K562 (cell line): ENCODE results near the gene RNF31. TPM values are rescaled to one million over a fixed set of nuclear protein-coding genes. Genes with fewer than 3 reads are reported as not detected.

ENCODE experiments used
- BHLHE40 ChIP-seq: IDR thresholded peaks from 2 replicates; pipeline ENCODE4 v1.6.1; 2011; ENCODE audit warnings: low read length, improper control_type of control experiment
- CSDE1 ChIP-seq, 2 experiments: fragments of 450-650 bp; IDR thresholded peaks; 2 replicates each; pipeline ENCODE4 v1.6.1; 2016; ENCODE audit warnings: mild to moderate bottlenecking in 1 of 2
- HDAC2 ChIP-seq: fragments of 450-650 bp; IDR thresholded peaks from 2 replicates; pipeline ENCODE4 v1.6.1; 2016; ENCODE audit warnings: mild to moderate bottlenecking
- KAT7 ChIP-seq: sonication (generic); formaldehyde crosslinking; IDR thresholded peaks from 2 replicates; pipeline ENCODE4 v1.8.0; 2022; ENCODE audit warnings: missing genetic modification reagents, mild to moderate bottlenecking, borderline replicate concordance
- MEIS2 ChIP-seq: fragments of 450-650 bp; IDR thresholded peaks from 2 replicates; pipeline ENCODE4 v1.6.1; 2014; ENCODE audit warnings: mild to moderate bottlenecking; ENCODE audit not compliant: partially characterized antibody
- NEUROD1 ChIP-seq: fragments of 150-350 bp; IDR thresholded peaks from 2 replicates; pipeline ENCODE4 v1.6.1; 2014; ENCODE audit warnings: borderline replicate concordance, low read length, low read depth; ENCODE audit not compliant: partially characterized antibody
- NR2C2 ChIP-seq, 2 experiments: fragments of 200-800 bp in 1 of 2; sonication (Bioruptor generic) in 1 of 2; sonication (generic) in 1 of 2; formaldehyde crosslinking in 1 of 2; IDR thresholded peaks; 2 replicates each; pipeline versions ENCODE4 v1.6.1 to v1.8.0; 2016 to 2022; ENCODE audit warnings: mild to moderate bottlenecking in 1 of 2, missing compliant biosample characterization in 1 of 2, missing genetic modification characterization in 1 of 2, missing genetic modification reagents in 1 of 2
- NRF1 ChIP-seq, 2 experiments: fragments of 450-650 bp; IDR thresholded peaks in 1 of 2; conservative IDR thresholded peaks in 1 of 2; 2 replicates each; pipeline ENCODE4 v1.6.1; 2014; ENCODE audit warnings: mild to moderate bottlenecking in 2 of 2
- POLR3A ChIP-seq: IDR thresholded peaks from 2 replicates; pipeline ENCODE4 v1.6.1; 2011; ENCODE audit warnings: borderline replicate concordance, mild to moderate bottlenecking, moderate library complexity; ENCODE audit not compliant: insufficient read length, insufficient read depth; ENCODE audit errors: extremely low read depth
- PPARD ChIP-seq: fragments of 250-450 bp; sonication (Bioruptor Pico); IDR thresholded peaks from 2 replicates; pipeline ENCODE4 v1.8.0; 2022; ENCODE audit warnings: inconsistent platforms, mild to moderate bottlenecking, moderate library complexity
- PTTG1 ChIP-seq: fragments of 450-650 bp; IDR thresholded peaks from 2 replicates; pipeline ENCODE4 v1.6.1; 2016; ENCODE audit warnings: low read depth, mild to moderate bottlenecking, missing genetic modification characterization, missing compliant biosample characterization
- RBBP5 ChIP-seq: fragments of 200-600 bp; sonication (generic); IDR thresholded peaks from 2 replicates; pipeline ENCODE4 v1.6.1; 2012; ENCODE audit warnings: borderline replicate concordance, mild to moderate bottlenecking, low read length, control low read depth, inconsistent platforms; ENCODE audit not compliant: insufficient read depth, poor library complexity, severe bottlenecking
- RNF2 ChIP-seq: sonication (generic); IDR thresholded peaks from 2 replicates; pipeline ENCODE4 v1.6.1; 2016
- TAF1 ChIP-seq: IDR thresholded peaks from 2 replicates; pipeline ENCODE4 v1.6.1; 2011; ENCODE audit warnings: mild to moderate bottlenecking, low read length, moderate library complexity; ENCODE audit not compliant: insufficient read depth, control insufficient read depth, severe bottlenecking; ENCODE audit errors: extremely low read depth
- TAF9B ChIP-seq: fragments of 450-650 bp; IDR thresholded peaks from 2 replicates; pipeline ENCODE4 v1.6.1; 2018; ENCODE audit warnings: mild to moderate bottlenecking; ENCODE audit not compliant: partially characterized antibody
- ZBTB17 ChIP-seq: fragments of 450-650 bp; formaldehyde crosslinking; IDR thresholded peaks from 2 replicates; pipeline ENCODE4 v1.4.0; 2020; ENCODE audit warnings: mild to moderate bottlenecking
- polyA plus RNA-seq, 8 experiments: library from polyadenylated mRNA; depleted of rRNA in 4 of 8; stranded (reverse) in 5 of 8; unstranded in 3 of 8; fragments of >200 nt; fragmentation: Nextera tagmentation in 2 of 8; fragmentation: Illumina TruSeq in 1 of 8; extraction: Ambion mirVana in 2 of 8; extraction: Trizol in 1 of 8; gene quantifications; 2 replicates each; pipeline versions ENCODE4 v1.2.1 to v1.2.3, GENCODE V29; 2011 to 2014; ENCODE audit warnings: inconsistent platforms in 1 of 8, missing spikeins in 1 of 8
- total RNA-seq, 7 experiments: library from RNA; depleted of rRNA in 6 of 7; stranded (reverse); fragments of >200 nt in 6 of 7; fragmentation: Illumina TruSeq in 2 of 7; extraction: Trizol in 2 of 7; gene quantifications; 2 replicates each; pipeline versions ENCODE4 v1.2.1 to v1.2.3, GENCODE V29; 2011 to 2021; ENCODE audit warnings: low replicate concordance in 1 of 7
- TF ChIP-seq, protein P1 (sequence below), 2 experiments: fragments of 200-800 bp in 1 of 2; sonication (Bioruptor generic) in 1 of 2; sonication (generic) in 1 of 2; formaldehyde crosslinking in 1 of 2; IDR thresholded peaks in 1 of 2; conservative IDR thresholded peaks in 1 of 2; 2 replicates each; pipeline versions ENCODE4 v1.5.0 to v1.6.1; 2016 to 2020; ENCODE audit warnings: missing compliant biosample characterization in 1 of 2, missing genetic modification characterization in 1 of 2, missing genetic modification reagents in 1 of 2
- TF ChIP-seq, protein P2 (sequence below), 3 experiments: fragments of 200-800 bp in 1 of 3; sonication (Bioruptor generic) in 1 of 3; sonication (generic) in 1 of 3; formaldehyde crosslinking in 1 of 3; IDR thresholded peaks; 2 replicates each; pipeline versions ENCODE4 v1.6.1 to v1.8.0; 2016 to 2022; ENCODE audit warnings: mild to moderate bottlenecking in 2 of 3, missing compliant biosample characterization in 2 of 3, missing genetic modification characterization in 2 of 3, missing genetic modification reagents in 1 of 3
- TF ChIP-seq, protein P3 (sequence below): fragments of 250-450 bp; sonication (Bioruptor Pico); IDR thresholded peaks from 2 replicates; pipeline ENCODE4 v1.5.0; 2021; ENCODE audit warnings: mild to moderate bottlenecking, moderate library complexity

Gene RNF31
- total and polyA plus RNA-seq, 9 of the 15 experiments (the other 6 are each of a cell fraction or from before 2014, with no cell fraction given), result 3.1 to 47.6 (median 19.1) TPM

DNA sequence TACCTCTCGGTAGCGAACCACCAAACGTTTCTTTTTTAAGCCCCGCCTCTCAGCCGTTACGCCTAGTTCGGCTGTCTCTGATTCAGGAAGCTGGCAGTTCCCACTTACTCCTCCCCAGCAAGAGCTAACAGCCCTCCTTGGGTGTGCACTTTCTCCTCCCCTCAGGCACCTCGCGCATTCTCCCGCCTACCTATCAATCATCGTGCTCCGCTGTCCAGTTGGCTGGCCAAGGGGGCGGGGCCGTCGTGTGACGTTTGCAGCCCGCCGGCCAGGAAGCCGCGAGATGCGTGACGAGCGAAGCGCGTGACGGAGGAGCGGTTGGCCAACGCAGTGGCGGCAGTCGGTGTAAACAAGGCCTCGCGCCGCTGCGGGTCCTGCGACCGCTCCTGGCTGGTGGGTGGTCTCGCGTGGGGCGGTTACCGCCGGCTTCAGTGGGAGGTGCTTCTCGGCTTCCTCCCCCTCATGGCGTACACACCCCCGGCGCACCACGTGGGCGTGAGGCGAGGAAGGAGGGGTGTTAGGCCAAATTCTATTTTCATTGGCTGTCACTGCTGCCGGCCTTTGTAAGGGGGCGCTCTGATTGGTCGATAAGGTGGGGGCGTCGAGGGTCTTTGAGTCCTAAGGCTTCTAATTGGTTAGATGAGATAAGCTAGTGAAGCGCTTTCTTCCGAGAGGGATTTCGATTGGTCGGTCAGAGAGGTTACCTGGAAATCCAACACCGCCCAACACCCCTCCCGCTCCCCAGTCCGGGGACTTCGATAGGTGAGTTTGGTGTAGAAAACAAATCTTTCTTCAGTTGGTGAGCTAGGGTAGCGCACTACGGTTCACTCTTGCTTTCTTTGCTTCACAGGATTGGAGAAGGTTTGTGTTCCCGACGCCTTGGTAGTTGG lies 32.5 kb upstream of the RNF31 start, which contains the start of the genes DCAF11 and NRL (continued):
- no peak for TF ChIP-seq POLR3A
- peak; percentile 37; the same call in 1 of the 2 replicates for TF ChIP-seq RNF2
- TF ChIP-seq HDAC2, result peak; percentile 78; the same call in 1 of the 2 replicates
- TF ChIP-seq, protein P1, sequence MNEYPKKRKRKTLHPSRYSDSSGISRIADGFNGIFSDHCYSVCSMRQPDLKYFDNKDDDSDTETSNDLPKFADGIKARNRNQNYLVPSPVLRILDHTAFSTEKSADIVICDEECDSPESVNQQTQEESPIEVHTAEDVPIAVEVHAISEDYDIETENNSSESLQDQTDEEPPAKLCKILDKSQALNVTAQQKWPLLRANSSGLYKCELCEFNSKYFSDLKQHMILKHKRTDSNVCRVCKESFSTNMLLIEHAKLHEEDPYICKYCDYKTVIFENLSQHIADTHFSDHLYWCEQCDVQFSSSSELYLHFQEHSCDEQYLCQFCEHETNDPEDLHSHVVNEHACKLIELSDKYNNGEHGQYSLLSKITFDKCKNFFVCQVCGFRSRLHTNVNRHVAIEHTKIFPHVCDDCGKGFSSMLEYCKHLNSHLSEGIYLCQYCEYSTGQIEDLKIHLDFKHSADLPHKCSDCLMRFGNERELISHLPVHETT (CRISPR knock-in tag; conservative IDR thresholded peaks at IDR 0.05 in 1 of 2, IDR thresholded peaks at IDR 0.05 in 1 of 2), result 0 out of 4 replicates have a peak, but pooled peaks of 1 of the 2 experiments have one; percentile 9
- peak; percentile 14; the same call in 1 of the 2 replicates for TF ChIP-seq KAT7 (CRISPR knock-in tag)
- peak; percentile 15; the same call in 1 of the 2 replicates for TF ChIP-seq ZBTB17
- no peak for TF ChIP-seq NR2C2 (CRISPR knock-in tag; IDR thresholded peaks at IDR 0.05)
- peak; percentile 78; the same call in 1 of the 2 replicates for TF ChIP-seq NR2C2 (tag; IDR thresholded peaks at IDR 0.05)
- peak; percentile 99 for TF ChIP-seq MEIS2
- TF ChIP-seq, protein P2, sequence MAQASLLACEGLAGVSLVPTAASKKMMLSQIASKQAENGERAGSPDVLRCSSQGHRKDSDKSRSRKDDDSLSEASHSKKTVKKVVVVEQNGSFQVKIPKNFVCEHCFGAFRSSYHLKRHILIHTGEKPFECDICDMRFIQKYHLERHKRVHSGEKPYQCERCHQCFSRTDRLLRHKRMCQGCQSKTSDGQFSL (CRISPR knock-in tag; IDR thresholded peaks at IDR 0.05), result no peak
- TF ChIP-seq, protein P2 (tag; IDR thresholded peaks at IDR 0.05), result no peak
- peak; percentile 94 for TF ChIP-seq NEUROD1
- no peak for TF ChIP-seq PTTG1
- TF ChIP-seq RBBP5, result peak; percentile 61
- peak; percentile 60 for TF ChIP-seq TAF1
- TF ChIP-seq, protein P3, sequence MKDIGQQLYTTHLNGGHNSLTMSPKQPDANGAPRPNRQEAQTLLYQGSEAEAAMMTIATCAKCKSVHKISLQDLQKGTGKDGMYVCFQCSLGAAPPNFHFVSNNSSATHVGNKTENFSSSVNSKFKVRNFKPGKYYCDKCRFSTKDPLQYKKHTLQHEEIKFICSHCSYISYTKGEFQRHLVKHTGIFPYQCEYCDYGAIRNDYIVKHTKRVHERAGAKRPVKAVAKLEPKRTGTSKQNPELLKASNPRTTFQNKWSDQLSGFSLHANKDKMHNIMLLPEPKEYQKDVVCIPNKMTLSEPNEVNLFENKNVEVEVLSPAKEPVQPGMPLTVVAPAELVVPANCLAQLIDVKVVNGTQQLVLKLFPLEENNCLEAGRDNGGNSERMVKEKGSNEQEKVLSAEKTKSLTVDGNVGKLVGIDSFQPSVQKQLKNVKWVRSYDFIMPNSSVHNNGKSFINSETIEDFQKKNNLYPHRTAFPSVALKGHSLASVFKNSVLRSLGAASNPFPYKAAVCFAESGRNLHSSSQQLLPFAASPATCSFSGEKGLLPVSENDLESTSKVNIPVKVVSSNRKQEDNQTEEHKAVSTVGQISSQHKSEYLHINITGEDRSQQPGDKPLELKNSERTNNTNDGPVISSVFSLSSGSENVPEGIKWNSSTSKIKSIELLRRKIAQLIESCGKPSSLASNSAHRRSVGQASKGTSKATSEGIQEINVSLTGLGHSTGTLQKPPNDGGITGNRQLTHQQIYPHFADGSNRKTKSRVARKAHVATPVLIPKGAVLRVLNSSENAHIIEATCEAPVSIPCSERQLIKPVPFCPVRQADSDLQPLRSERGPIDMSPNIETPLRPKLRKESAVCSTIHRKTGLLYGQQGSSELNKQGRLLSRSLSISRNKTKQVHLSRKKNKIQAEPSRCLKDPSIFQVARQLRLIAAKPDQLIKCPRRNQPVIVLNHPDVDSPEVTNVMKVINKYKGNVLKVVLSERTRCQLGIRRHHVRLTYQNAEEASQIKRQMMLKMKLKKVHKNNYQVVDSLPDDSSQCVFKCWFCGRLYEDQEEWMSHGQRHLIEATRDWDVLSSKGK, result no peak
- TF ChIP-seq TAF9B, result peak; percentile 5
- TF ChIP-seq NRF1 (conservative IDR thresholded peaks at IDR 0.05 in 1 of 2, IDR thresholded peaks at IDR 0.05 in 1 of 2), result peak; percentile 92 to 93
- no peak for TF ChIP-seq PPARD (CRISPR knock-in tag)
- peak; percentile 34 for TF ChIP-seq BHLHE40
- TF ChIP-seq CSDE1 (IDR thresholded peaks at IDR 0.05), result no peak
